HepG2 (cell line): ENCODE measurements around the gene ACSS2. TPM values are rescaled to one million over a fixed set of nuclear protein-coding genes. Genes with fewer than 3 reads are reported as not detected.

Experiments
- ATAC-seq: fragments of 200-7000 bp; cut with Tn5 transposase; 3 replicates; pipeline ENCODE4 v1.9.1; 2020; ENCODE audit warnings: mild to moderate bottlenecking, moderate library complexity
- BruUV-seq: library from RNA; stranded (reverse); fragments of 400-500 nt; replicated peaks from 2 replicates; lab custom pipeline; 2021; lab: Mats Ljungman, UMichigan
- CTCF ChIA-PET: fragments of 300-600 bp; formaldehyde crosslinking; extraction: SDS; loops from one replicate; lab custom pipeline; 2021; ENCODE audit warnings: low total read pairs, inconsistent platforms, low intra/inter-chr PET ratio; lab: Yijun Ruan, JAX
- POLR2A ChIA-PET: fragments of 350-600 bp; sonication (Branson Sonifier 250); formaldehyde crosslinking; loops from one replicate; lab custom pipeline; 2020; ENCODE audit warnings: antibody characterized with exemption, inconsistent platforms; lab: Yijun Ruan, JAX
- DNase-seq: peaks from one replicate; pipeline ENCODE4 v3.0.0-alpha.2; 2015; ENCODE audit warnings: low spot score
- FAIRE-seq: peaks from 3 replicates; lab custom pipeline; 2011; peaks lifted over from hg19 to GRCh38; lab: Jason Lieb, UNC
- H2AFZ ChIP-seq: one replicate; pipeline ENCODE4 v1.6.1; 2011; ENCODE audit warnings: low read length, inconsistent platforms
- H3K27ac ChIP-seq: fragments of 300-600 bp; 3 replicates; pipeline ENCODE4 v1.8.0; 2011; ENCODE audit warnings: mixed run types, mild to moderate bottlenecking, mixed read lengths, low read length, inconsistent platforms; ENCODE audit not compliant: insufficient read depth; ENCODE audit errors: extremely low read length
- H3K27me3 ChIP-seq, 2 experiments: fragments of 200-600 bp in 1 of 2; 2 replicates in 1 of 2; 3 replicates in 1 of 2; pipeline versions ENCODE4 v1.6.0 to v1.8.0; 2011; ENCODE audit warnings: low read length in 2 of 2, mild to moderate bottlenecking in 2 of 2, moderate library complexity in 2 of 2, inconsistent platforms in 1 of 2; ENCODE audit not compliant: insufficient read depth in 2 of 2, control insufficient read depth in 1 of 2
- H3K36me3 ChIP-seq, 2 experiments: fragments of 200-600 bp in 1 of 2; replicated peaks in 1 of 2; 2 replicates in 1 of 2; 3 replicates in 1 of 2; pipeline versions ENCODE4 v1.5.1 to v1.8.0; 2011; ENCODE audit warnings: low read length in 2 of 2, inconsistent platforms in 1 of 2; ENCODE audit not compliant: insufficient read depth in 2 of 2, control insufficient read depth in 1 of 2
- H3K4me1 ChIP-seq: 2 replicates; pipeline ENCODE4 v1.5.1; 2012; ENCODE audit warnings: low read length, inconsistent platforms; ENCODE audit not compliant: insufficient read depth
- H3K4me2 ChIP-seq: 2 replicates; pipeline ENCODE4 v1.6.0; 2011; ENCODE audit warnings: low read depth, low read length, inconsistent platforms
- H3K4me3 ChIP-seq, 3 experiments: fragments of 200-600 bp in 1 of 3; sonication (generic), shearing (Covaris generic) in 1 of 3; replicated peaks in 1 of 3; 2 replicates each; pipeline ENCODE4 v1.5.1; 2011 to 2016; ENCODE audit warnings: low read length in 3 of 3, inconsistent platforms in 2 of 3, low read depth in 2 of 3, mild to moderate bottlenecking in 2 of 3, control low read depth in 1 of 3, mixed read lengths in 1 of 3; ENCODE audit not compliant: insufficient read depth in 1 of 3
- H3K79me2 ChIP-seq: one replicate; pipeline ENCODE4 v1.6.1; 2011; ENCODE audit warnings: low read length, inconsistent platforms; ENCODE audit not compliant: insufficient read depth
- H3K9ac ChIP-seq: 2 replicates; pipeline ENCODE4 v1.6.0; 2011; ENCODE audit warnings: mild to moderate bottlenecking, low read depth, low read length, inconsistent platforms; ENCODE audit not compliant: insufficient read depth
- H3K9me3 ChIP-seq: 2 replicates; pipeline ENCODE4 v1.5.1; 2012; ENCODE audit warnings: mild to moderate bottlenecking, low read length
- H4K20me1 ChIP-seq: 2 replicates; pipeline ENCODE4 v1.6.0; 2011; ENCODE audit warnings: inconsistent platforms, mild to moderate bottlenecking, low read length, moderate library complexity; ENCODE audit not compliant: insufficient read depth
- HMG20A ChIP-seq: IDR thresholded peaks from 2 replicates; pipeline ENCODE4 v1.6.1; 2016; ENCODE audit warnings: borderline replicate concordance
- PHF21A ChIP-seq: sonication (generic); formaldehyde crosslinking; IDR thresholded peaks from 2 replicates; pipeline ENCODE4 v1.5.0; 2020; ENCODE audit warnings: mild to moderate bottlenecking, missing genetic modification reagents
- TMF1 ChIP-seq: sonication (generic); formaldehyde crosslinking; IDR thresholded peaks from 2 replicates; pipeline ENCODE4 v1.8.1; 2022; ENCODE audit warnings: low read depth, missing genetic modification reagents
- WGBS: methylation state at CpG from one replicate; pipeline ENCODE4 v1.1.6; 2017; ENCODE audit warnings: low lambda C conversion rate; 5-methylcytosine and 5-hydroxymethylcytosine counted together
- in situ Hi-C: cut with HindIII; loops from 2 replicates; pipeline ENCODE4 v1.10.0; 2017; ENCODE audit warnings: low pct_unique_long_range_greater_than_20kb; ENCODE audit not compliant: extremely low pct_ligation_motif_present
- intact Hi-C: fragments of 100-400 bp; cut with micrococcal nuclease; formaldehyde crosslinking; loops from one replicate; pipeline ENCODE4 v1.10.0; 2022; ENCODE audit not compliant: unreplicated experiment
- polyA plus RNA-seq, 8 experiments: library from polyadenylated mRNA; depleted of rRNA in 3 of 8; stranded (reverse) in 7 of 8; unstranded in 1 of 8; fragments of >200 nt; fragmentation: Illumina TruSeq in 4 of 8; extraction: Trizol in 4 of 8; gene quantifications; 2 replicates each; pipeline versions ENCODE4 v1.2.1 to v1.2.3, GENCODE V29; 2011 to 2016; ENCODE audit warnings: low read depth in 4 of 8, missing spikeins in 1 of 8, mixed read lengths in 1 of 8; ENCODE audit not compliant: insufficient read depth in 1 of 8
- total RNA-seq, 5 experiments: library from RNA; depleted of rRNA; stranded (reverse); fragments of >200 nt; fragmentation: Illumina TruSeq; extraction: Trizol; gene quantifications; 2 replicates each; pipeline ENCODE4 v1.2.3, GENCODE V29; 2016; ENCODE audit warnings: low read depth in 1 of 5
- TF ChIP-seq, protein P1 (sequence below): sonication (generic); formaldehyde crosslinking; IDR thresholded peaks from 2 replicates; pipeline ENCODE4 v1.5.0; 2020; ENCODE audit warnings: missing genetic modification reagents
- TF ChIP-seq, protein P2 (sequence below): sonication (generic); formaldehyde crosslinking; IDR thresholded peaks from 2 replicates; pipeline ENCODE4 v1.5.1; 2020; ENCODE audit warnings: missing genetic modification reagents, mild to moderate bottlenecking, borderline replicate concordance

The ACSS2 gene
- total and polyA plus RNA-seq, 2 of the 13 experiments (the other 11 are each of a cell fraction or from before 2014, with no cell fraction given), result 72.8 to 89.7 TPM

DNA sequence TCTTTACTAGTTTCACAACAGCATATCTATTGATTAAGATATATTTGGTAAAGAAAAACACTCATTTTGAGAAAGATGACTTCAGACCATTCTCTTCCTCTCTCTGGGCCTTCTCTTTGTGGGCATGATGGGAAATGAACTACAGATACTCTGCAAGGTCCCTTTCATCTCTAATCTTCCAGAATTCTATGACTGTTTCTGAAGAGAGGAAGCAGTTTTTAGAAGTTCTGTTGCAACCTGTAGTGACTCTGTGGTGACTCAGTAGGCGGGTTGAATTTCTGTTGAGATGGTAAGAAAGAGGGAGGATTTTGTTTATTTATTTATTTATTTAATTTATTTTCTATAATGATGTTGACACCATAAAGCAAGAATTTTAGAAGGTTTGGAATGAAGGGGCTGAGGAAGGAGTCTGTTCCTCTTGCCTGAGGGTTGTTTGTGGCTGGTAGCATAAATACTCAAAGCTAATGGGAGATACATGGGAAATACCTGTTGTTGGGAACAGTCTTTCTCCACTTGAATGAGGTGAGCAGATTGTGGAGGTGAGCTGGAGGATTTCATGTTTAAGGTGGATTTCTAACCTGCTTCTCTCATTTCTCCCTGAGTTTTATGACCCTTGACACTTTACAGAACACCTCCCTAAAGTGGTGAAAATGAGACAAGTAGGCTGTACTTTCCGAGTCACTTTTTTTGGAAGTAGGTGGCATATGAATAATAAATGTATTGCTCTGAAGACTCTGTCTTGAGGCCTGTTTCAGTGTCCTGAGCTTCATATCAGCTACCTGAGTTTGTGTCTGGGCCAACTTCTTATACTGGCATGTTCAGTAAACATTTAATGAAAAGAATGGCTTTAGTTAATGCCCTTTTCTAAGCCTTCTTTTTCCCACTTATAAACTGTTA lies 15.0 kb downstream of the ACSS2 start:
- no peak for ATAC-seq
- H3K4me3 ChIP-seq, result no peak overlapping the region
- H3K4me1 ChIP-seq, result peaks cover 4% of the 10 kb centered on the region; the same call in 1 of the 2 replicates
- ChIA-PET POLR2A (no interaction called here), CTCF (no interaction called here)
- no peak overlapping the region for H3K9ac ChIP-seq
- no peaks in the 10 kb centered on the region for H3K27me3 ChIP-seq
- peaks cover 4% of the 10 kb centered on the region; the same call in 1 of the 2 replicates for H4K20me1 ChIP-seq
- intact Hi-C loops, result no loop called here
- peaks cover 15% of the 10 kb centered on the region for H3K79me2 ChIP-seq
- TF ChIP-seq PHF21A (CRISPR knock-in tag) (no peak), TMF1 (CRISPR knock-in tag) (no peak), HMG20A (CRISPR knock-in tag) (no peak)
- TF ChIP-seq, protein P1, sequence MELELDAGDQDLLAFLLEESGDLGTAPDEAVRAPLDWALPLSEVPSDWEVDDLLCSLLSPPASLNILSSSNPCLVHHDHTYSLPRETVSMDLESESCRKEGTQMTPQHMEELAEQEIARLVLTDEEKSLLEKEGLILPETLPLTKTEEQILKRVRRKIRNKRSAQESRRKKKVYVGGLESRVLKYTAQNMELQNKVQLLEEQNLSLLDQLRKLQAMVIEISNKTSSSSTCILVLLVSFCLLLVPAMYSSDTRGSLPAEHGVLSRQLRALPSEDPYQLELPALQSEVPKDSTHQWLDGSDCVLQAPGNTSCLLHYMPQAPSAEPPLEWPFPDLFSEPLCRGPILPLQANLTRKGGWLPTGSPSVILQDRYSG, result no peak
- TF ChIP-seq, protein P2, sequence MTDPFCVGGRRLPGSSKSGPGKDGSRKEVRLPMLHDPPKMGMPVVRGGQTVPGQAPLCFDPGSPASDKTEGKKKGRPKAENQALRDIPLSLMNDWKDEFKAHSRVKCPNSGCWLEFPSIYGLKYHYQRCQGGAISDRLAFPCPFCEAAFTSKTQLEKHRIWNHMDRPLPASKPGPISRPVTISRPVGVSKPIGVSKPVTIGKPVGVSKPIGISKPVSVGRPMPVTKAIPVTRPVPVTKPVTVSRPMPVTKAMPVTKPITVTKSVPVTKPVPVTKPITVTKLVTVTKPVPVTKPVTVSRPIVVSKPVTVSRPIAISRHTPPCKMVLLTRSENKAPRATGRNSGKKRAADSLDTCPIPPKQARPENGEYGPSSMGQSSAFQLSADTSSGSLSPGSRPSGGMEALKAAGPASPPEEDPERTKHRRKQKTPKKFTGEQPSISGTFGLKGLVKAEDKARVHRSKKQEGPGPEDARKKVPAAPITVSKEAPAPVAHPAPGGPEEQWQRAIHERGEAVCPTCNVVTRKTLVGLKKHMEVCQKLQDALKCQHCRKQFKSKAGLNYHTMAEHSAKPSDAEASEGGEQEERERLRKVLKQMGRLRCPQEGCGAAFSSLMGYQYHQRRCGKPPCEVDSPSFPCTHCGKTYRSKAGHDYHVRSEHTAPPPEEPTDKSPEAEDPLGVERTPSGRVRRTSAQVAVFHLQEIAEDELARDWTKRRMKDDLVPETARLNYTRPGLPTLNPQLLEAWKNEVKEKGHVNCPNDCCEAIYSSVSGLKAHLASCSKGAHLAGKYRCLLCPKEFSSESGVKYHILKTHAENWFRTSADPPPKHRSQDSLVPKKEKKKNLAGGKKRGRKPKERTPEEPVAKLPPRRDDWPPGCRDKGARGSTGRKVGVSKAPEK (CRISPR knock-in tag), result no peak
- 94% methylated on average over 2 of the region's 2 CpGs for WGBS
- DNase-seq, result no peak
- no peak overlapping the region for H3K27ac ChIP-seq
- H3K36me3 ChIP-seq, result peaks cover 1 to 13% of the 10 kb centered on the region in 2 experiments; a peak in 2 of 5 replicates
- no peak overlapping the region for H2AFZ ChIP-seq
- H3K9me3 ChIP-seq, result no peaks in the 10 kb centered on the region
- BruUV-seq, result no TSS peak
- no peak for FAIRE-seq
- in situ Hi-C loops, result no loop called here
- no peak overlapping the region for H3K4me2 ChIP-seq
